GM19025 (cell line): ENCODE data around the gene IGFBP7.

Experiments
- ATAC-seq: cut with Tn5 transposase; IDR thresholded peaks from one replicate; pipeline ENCODE4 v1.9.1; 2021; ENCODE audit warnings: mild to moderate bottlenecking, low read depth, moderate library complexity; ENCODE audit not compliant: unreplicated experiment

IGFBP7 gene

GRCh38 chr4:57131849-57132742 is 21.9 kb upstream of the IGFBP7 start:
- no peak for ATAC-seq

GRCh38 chr4:57129477-57129876 is 19.3 kb upstream of the IGFBP7 start:
- no peak for ATAC-seq

GRCh38 chr4:57127361-57127760 is 17.2 kb upstream of the IGFBP7 start:
- no peak for ATAC-seq

DNA sequence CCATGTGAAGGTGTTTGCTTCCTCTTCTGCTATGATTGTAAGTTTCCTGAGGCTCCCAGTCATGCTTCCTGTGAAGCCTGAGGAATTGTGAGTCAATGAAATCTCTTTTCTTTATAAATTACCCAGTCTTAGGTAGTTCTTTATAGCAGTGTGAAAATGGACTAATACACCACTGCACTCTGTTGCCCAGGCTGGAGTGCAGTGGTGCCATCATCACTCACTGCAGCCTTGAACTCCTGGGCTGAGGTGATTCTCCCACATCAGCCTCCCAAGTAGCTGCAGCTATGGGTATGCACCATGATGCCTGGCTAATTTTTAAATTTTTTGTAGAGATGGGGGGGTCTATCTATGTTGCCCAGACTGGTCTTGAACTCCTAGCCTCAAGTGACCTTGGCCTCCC is 15.8 kb upstream of the IGFBP7 start:
- ATAC-seq: no peak

DNA sequence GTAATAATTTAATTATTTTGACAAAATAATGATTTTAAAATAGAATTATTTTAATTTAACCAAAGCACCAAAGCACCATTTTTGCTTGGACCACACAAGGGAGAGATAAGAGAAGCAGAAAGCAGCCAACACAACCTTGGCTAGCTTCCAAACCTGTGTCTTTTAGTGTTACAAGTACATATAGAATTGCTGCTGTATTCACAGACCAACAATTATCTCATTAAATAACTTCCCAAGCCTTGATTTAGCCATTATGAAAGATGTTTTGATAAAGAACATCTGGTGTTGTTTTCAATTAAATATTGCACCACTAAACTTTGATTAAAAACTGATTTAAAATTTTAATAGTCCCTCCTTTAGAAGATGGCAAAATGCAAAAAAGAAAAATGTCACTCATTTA is 14.0 kb upstream of the IGFBP7 start:
- no peak for ATAC-seq

- no peak for ATAC-seq
Measured at GRCh38 chr4:57122959-57123358, 12.8 kb upstream of the IGFBP7 start.

GRCh38 chr4:57119054-57119651 is 9.0 kb upstream of the IGFBP7 start:
- ATAC-seq: no peak

- no peak for ATAC-seq
Measured at GRCh38 chr4:57117491-57117890, 7.3 kb upstream of the IGFBP7 start.

DNA sequence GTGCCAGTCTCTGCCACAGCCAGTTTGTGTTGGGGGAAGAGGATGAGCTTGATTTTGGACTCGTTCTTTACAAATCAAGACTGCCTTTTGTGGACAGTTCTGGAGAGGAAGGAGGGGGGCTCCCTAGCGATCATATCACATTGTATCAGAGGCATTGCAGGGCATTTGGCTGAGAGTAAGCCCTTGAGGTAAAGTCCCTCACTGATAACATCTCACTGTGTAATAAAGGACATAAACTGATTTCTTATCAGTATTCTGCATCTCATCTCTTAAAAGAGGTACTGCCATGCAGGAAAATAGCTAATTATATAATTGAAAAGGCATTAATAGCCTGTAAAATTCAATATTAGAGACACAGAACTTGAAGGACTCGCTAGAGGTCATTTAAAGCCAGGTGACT is 6.1 kb upstream of the IGFBP7 start:
- ATAC-seq: no peak

DNA sequence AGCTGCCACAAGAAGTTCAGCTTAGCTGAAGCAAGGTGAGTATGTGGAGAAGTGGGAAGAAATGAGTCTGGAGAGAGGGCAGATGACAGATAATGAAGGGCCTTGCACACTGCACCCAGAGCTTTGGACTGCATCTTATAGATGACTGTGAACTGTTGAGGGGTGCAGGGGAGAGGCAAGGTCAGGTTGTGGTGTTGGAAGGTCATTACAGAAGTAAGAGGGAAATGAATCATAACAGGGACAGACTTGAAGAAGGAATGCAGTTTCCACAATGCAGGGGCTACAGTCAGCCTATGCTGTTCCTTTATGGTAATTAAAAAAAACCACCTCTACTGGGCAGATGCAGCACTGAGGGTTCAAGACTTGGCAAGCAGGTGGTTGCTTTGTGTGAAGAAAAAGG is 4.8 kb upstream of the IGFBP7 start:
- no peak for ATAC-seq

- no peak for ATAC-seq
Measured at GRCh38 chr4:57113870-57114269, 3.7 kb upstream of the IGFBP7 start.

DNA sequence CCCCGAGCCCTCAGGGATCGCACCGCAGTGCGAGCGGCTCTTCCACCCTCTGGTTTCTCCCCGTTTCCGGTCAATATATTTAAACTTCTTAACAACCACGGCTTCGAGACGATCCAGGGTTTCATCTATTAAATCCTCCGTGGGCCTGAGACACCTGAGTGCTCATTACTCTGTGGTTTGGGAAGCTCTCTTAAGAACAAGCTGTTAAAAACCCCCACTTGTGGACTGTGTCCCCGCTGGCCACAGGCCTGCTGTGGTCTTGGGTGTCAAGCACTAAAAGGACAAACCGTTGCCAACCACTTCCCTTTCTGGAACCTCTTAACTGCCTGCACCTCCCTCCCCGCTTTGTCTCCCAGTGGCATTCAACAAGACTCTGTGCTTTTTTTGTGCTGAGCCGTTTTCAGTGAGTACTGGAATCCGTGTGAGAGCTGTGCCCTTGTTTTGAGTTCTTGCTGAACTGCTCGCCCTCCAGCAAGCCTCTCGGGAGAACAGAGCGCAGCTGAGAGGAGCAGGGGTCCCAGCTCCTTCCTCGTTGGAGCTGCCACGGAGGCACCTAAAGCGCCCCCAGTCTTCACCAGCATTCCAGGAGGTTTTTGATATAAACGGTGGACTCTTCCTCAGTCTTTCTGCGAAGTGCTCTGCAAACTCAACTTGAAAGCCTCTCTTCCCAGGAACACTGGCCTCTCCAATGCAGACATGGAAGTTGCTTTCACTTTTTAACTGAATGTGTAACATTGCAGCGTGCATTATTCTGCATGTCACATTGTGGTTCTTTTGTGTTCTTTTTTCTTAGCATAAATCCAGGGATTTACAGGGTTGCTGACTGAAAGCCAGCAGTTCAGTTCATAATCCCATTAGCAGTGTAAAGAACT is 691 bp upstream of the IGFBP7 start:
- ATAC-seq: no peak

DNA sequence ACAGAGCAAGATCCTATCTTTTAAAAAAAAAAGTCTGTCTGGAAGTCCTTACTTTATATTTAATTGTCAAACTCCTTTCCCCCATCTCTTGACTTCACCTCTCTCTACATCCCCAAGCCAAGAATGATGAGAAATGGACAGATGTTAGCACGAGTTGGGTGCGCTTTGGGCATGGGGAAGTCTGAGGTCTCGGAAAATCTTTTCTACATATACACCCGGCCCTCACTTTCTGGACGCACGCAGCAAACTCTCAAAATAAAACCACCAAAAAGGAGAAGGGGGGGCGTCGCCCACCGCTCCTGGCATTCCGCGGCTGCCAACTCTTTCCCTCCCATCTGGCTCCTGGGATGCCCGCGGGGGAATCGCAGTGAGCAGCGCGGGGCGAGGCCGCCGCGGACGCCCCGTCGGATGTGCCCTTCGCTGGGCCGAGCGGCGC is 756 bp downstream of the IGFBP7 start:
- no peak for ATAC-seq

DNA sequence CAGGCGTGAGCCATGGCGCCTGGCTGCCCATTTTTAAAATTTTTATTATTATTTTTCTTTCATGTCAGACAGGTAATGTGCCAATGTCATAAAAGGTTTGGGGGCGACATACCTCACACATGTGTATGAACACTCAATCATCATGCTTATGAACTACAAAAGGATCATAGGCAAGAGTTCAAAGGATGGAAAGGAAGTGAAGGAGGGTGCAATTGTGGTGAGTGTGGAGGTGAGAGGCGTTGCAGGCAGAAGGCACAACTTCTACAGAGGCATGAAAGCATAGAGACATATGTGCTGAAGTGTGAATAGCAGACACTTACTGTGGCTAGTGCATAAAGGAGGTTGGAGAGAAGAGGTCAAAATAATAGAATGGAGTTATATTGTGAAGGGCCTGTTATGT is 4.0 kb downstream of the IGFBP7 start:
- no peak for ATAC-seq

GRCh38 chr4:57104706-57105560 is 5.3 kb downstream of the IGFBP7 start:
- no peak for ATAC-seq

GRCh38 chr4:57103051-57103450 is 7.1 kb downstream of the IGFBP7 start:
- no peak for ATAC-seq

- ATAC-seq: no peak
Measured at GRCh38 chr4:57102050-57102624, 8.0 kb downstream of the IGFBP7 start.

DNA sequence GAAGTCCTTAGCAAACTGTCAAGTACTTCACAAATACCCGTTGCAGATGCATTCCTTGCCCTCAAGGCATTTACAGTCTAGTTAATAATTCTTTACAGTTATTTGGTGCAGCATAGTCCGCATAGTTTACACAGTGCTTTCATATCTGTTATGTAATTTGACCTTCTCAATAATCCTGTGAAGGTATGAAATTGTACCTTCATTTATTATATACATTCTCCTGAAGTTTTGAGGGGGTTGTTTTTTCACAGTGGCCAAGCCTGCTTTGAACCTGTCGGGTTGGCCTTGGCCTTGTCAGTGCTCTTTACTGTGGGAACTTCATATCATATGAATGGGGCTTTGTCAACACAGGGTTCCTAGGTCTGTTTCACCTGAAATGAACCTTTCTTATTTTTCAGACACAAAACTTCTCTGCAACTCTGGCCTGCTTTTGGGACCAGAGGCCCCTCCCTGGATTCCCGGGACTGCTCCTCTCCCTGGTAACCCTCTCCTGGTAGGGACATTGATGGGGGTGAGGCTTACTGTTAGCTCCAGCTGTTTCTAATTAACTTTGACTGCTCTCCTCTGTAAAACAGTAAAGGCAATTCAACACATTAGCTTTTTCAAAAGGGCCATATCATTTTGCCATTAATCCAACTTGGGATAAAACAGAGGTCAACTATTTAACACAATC is 9.1 kb downstream of the IGFBP7 start:
- ATAC-seq: no peak

DNA sequence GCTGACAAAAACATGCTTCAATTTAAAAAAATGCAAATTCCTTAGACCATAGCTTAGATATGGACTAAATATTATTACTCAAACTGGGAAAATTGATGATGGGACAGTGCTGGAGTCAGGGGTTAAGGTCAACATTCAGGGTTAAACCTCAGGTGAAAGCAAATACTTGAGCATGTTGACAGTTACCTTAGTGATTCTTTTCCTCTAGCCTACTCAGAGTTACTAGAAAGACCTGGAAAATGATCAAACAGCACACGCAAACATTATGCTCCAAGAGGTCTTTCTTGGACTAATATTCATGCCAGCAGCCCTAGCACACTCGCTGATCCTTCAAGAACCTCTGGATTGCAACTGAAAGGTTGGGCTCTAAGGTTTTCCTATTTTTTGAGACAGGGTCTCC is 10.8 kb downstream of the IGFBP7 start:
- ATAC-seq: no peak
